ENCODE measurements around the gene CLCN2. TPM values are rescaled to one million over a fixed set of nuclear protein-coding genes. Genes with fewer than 3 reads are reported as not detected.
"Not testable (repeated sequence)": the region's sequence is repeated elsewhere in the genome, so short reads cannot be mapped to it uniquely, and the experiment has no call there.

Gene CLCN2
- total RNA-seq, 1 donor from 2014 or later, result 8.4 TPM

DNA sequence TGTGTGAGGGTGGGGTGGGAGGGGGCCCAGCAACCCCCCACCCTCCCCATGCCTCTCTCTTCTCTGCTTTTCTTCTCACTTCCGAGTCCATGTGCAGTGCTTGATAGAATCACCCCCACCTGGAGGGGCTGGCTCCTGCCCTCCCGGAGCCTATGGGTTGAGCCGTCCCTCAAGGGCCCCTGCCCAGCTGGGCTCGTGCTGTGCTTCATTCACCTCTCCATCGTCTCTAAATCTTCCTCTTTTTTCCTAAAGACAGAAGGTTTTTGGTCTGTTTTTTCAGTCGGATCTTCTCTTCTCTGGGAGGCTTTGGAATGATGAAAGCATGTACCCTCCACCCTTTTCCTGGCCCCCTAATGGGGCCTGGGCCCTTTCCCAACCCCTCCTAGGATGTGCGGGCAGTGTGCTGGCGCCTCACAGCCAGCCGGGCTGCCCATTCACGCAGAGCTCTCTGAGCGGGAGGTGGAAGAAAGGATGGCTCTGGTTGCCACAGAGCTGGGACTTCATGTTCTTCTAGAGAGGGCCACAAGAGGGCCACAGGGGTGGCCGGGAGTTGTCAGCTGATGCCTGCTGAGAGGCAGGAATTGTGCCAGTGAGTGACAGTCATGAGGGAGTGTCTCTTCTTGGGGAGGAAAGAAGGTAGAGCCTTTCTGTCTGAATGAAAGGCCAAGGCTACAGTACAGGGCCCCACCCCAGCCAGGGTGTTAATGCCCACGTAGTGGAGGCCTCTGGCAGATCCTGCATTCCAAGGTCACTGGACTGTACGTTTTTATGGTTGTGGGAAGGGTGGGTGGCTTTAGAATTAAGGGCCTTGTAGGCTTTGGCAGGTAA is 15.9 kb downstream of the CLCN2 start:
- DNase-seq, result peak; percentile 82

DNA sequence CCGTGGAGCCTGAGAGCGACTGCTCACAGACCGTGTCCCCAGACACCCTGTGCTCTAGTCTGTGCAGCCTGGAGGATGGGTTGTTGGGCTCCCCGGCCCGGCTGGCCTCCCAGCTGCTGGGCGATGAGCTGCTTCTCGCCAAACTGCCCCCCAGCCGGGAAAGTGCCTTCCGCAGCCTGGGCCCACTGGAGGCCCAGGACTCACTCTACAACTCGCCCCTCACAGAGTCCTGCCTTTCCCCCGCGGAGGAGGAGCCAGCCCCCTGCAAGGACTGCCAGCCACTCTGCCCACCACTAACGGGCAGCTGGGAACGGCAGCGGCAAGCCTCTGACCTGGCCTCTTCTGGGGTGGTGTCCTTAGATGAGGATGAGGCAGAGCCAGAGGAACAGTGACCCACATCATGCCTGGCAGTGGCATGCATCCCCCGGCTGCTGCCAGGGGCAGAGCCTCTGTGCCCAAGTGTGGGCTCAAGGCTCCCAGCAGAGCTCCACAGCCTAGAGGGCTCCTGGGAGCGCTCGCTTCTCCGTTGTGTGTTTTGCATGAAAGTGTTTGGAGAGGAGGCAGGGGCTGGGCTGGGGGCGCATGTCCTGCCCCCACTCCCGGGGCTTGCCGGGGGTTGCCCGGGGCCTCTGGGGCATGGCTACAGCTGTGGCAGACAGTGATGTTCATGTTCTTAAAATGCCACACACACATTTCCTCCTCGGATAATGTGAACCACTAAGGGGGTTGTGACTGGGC is 16.7 kb downstream of the CLCN2 start:
- no peak for DNase-seq

DNA sequence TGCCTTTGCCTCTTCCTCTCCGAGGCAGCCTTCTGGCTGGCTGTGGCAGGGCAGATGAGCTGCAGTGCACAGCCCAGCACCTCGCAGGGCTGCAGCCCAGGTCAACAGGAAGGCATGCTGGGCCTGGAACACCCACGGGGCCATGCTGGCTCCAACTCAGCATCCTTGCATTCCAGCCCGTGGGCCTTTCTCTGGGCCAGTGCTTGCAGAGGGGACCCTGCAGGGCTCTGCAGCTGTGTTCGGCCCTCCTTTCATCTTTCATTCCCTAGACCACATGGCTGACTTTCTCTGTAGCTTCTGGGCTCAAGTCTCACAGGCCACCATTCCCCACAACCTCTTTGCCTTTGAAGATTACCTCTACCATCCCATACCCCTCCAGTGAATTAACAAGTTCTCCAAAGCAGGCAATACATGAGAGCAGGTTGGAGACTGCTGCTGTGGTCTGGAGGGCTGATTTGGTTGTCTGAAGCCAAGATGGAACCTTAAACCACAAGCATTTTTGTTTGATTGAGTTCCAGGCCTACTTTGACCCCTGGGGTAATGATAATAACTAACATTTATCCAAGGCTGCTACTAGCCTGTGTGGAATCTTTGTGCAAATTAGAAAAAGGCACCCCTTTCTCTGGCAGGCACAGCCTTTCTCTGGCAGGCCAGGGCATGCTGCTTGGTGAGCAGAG is 18.1 kb downstream of the CLCN2 start:
- DNase-seq, result no peak

DNA sequence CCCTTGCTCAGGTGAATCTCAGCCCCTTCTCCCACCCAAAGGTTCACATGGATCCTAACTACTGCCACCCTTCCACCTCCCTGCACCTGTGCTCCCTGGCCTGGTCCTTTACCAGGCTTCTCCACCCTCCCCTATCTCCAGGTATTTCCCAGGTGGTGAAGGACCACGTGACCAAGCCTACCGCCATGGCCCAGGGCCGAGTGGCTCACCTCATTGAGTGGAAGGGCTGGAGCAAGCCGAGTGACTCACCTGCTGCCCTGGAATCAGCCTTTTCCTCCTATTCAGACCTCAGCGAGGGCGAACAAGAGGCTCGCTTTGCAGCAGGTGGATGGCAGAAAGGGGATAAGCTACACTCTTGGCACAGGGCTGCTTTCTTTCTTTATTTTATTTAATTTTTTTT is 19.5 kb downstream of the CLCN2 start:
- no peak for DNase-seq

DNA sequence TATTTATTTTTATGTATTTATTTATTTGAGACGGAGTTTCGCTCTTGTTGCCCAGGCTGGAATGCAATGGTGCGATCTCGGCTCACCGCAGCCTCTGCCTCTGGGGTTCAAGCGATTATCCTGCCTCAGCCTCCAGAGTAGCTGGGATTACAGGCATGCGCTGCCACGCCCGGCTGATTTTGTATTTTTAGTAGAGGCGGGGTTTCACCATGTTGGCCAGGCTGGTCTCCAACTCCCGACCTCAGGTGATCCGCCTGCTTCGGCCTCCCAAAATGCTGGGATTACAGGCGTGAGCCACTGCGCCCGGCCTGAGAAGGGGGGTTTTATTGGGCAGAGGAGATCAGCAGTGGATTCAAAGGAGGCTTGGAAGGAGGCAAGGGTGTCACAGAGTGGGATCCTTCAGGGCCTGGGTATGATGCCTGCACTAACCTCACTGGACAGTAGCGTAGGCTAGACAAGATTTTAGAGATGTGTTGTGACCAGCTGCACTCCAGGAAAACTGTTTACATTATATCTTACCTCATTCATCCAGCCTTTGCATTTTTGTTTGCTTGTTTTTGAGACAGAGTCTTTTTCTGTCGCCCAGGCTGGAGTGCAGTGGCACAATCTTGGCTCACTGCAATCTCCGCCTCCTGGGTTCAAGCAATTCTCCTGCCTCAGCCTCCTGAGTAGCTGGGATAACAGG is 21.8 kb downstream of the CLCN2 start:
- DNase-seq, result not testable (repeated sequence)

DNA sequence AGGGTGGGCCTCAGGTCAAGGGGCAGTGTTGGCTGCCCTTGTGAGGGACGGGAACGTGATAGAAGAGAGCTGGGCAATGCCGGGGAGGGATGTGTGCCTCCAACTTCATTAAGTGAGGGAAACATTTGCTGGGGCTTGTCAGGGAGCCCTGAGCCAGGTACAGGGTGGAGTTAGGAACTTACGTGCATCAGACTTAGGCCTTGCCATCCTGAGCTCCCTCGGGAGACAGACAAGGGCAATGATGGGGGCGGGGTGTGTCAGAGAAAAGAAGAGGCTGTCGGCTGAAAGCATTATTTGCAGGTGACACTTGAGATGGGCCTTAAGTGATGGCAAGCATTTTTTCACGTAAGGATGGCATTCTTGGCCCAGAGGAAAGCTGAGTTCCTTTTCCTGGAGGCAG is 22.4 kb downstream of the CLCN2 start:
- DNase-seq, result no peak

DNA sequence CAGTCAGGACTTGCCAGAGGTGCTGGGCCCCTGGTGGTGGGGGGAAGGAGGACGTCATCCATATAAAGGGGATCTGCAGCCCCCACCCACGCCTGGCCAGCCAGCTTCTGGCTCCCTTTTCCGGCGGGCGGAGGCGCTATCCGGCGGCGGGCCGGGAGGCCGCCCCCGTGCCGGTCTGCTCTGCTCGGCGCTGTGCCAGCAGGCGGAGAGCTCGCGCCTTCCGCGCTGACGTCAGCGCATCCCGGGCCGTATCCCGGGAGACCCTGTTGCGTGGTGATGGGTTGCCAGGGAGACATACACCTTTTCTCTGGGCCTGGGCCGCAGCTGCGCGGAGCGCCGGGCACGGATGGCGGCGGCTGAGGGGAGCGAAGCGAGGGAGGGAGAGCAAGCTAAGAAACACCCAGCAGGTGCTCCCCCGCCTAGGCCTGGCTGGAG is 22.9 kb downstream of the CLCN2 start:
- DNase-seq, result peak; percentile 87

DNA sequence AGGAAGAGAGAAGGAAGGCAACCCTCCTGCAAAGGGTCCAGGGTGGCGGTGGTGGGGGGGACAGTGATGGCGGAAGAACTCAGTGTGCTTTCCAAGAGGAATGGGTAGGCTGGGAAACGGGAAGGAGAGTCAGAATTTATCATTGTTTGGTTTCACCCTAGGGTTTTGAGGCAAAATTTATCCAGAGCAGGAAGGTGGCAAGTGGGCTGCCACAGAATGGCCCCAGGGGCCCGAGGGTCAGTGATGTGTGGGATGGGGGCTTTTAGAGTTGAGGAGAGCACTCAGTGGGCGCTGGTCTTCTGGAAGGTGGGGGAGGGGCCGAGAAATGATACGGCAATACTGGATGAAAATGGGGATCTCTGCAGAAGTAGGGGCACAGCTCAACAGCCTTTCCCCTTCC is 23.4 kb downstream of the CLCN2 start:
- no peak for DNase-seq

DNA sequence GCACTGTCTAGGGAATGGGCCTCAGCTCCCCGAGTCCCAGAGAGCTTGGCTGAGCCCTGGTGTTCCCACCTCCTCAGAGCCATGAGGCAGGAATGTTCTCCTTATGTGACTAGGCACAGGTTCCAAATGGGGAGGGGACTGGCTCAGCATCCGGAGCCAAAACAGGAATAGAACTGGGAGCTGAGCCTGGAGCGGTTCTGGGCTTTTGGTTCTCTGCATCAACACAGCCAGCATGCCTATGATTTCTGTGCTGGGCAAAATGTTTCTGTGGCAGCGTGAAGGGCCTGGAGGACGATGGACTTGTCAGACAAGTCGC is 24.0 kb downstream of the CLCN2 start, which contains the start of gene FAM131A:
FAM131A (plus strand) TSS at position 202 of the 316 bp plus-strand sequence; CDS start at position 233, 31 bp downstream.
- DNase-seq, result peak; percentile 72

DNA sequence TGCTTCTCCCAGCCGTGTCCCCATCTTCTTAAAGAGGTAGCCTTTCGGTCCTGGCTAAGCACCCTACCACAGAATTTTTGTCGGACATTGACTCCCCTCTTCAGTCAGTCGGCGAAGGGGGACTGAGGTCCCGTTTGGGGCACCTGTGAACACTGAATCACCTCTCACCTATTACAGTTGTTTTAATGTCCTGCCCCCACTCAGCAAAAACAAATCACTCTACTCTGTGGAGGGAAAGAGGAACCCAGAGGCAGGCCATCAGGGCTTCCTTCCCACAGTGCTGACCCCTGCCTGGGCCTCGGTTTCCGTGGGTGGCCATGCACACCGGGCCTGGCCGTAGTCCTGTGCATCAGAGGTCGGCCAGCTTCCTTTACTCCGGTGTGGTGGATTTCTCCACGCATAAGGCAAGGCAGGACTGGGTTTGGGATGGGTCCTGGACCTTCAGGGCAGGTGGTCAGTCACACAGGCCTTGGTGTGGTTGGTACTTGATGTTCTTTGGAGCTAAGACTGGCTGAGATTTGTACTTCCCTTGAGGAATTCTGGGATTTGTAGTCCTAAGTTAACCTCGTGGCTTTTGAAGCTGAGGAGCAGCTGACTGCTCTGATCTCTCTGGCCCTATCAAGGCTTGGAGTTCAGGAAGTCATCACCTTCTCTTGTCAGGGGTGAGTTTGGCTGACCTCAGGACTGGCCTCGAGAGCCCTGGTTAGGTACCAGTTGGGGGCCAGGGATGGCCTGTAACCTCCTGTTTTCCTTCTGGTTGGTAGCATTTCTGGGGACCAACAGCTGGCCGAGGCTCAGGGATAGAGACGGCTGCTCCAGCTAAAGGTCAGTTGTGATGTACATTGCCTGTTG is 24.6 kb downstream of the CLCN2 start:
- no peak for DNase-seq

DNA sequence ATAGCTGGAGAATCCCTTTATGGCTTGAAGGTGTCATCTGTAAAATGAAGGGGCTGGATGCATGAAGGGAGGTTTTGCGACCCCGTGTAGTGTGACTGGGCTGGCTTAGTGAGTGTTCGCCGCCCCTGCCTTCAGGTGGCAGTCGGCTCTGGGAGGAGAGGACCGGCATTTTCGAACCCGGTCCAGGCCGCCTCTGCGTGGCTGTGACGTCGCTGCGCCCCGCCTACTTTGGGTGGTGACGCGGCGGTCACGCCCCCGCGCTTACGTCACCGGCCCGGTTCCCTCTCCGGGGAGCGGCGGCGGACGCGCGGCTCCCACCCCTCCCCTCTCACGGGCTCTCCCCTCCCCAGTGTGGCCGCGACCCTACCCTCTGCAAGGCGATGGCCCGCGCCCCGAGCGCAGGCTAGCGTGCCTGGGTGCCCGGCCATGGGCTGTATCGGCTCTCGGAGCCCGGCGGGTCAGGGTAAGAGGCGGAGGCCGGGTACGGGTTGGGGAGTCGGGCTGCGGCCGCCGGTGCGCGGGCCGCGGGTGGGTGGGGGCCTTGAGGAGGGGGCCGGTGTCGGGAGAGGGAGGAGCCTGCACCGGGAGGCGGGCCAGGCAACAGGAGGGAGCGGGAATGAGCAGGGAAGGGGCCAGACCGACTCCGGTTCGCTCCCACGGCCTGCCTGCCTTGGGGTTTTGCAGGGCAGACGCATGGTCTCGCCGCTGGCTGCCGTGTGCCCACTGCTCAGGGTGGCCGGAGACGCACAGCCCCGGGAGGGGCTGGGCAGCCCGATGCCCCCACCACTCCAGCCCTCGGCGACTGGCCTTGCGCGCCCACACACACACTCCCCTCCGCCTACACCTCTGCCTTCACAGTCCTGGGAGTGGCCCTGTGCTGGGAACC is 25.5 kb downstream of the CLCN2 start:
- peak; percentile 79 for DNase-seq

DNA sequence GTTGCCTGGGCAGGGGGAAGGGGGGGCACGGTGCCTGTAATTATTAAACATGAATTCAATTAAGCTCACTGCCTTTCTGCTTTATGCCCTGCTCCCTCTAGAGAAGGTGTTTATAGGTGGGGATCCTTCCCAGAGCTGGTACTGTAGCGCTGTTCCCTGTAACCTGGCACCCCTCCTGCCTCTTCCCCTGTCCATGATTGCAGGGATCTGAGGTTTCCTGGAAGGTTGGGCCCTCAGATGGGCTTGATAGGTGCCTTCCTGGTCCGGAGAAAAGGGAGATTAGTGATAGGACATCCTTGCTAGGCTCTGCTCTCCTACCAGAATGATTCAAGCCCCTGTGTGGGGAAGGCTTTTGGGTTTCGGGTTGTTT is 26.1 kb downstream of the CLCN2 start:
- no peak for DNase-seq

DNA sequence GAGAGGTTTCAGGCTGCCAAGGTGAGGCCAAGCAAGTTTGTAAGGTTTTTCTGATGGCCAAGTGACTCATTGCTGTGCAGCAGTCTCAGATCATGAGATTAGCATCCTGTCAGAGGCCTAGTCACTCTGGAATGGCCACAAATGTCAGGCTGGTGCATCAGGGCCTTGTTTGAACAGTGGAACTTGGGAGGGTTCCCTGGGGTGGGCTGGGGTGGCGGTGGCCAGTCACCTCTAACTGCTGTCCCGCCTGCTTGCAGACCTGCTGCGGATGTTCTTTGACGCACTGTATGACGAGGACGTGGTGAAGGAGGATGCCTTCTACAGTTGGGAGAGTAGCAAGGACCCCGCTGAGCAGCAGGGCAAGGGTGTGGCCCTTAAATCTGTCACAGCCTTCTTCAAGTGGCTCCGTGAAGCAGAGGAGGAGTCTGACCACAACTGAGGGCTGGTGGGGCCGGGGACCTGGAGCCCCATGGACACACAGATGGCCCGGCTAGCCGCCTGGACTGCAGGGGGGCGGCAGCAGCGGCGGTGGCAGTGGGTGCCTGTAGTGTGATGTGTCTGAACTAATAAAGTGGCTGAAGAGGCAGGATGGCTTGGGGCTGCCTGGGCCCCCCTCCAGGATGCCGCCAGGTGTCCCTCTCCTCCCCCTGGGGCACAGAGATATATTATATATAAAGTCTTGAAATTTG is 26.8 kb downstream of the CLCN2 start:
- DNase-seq, result no peak

DNA sequence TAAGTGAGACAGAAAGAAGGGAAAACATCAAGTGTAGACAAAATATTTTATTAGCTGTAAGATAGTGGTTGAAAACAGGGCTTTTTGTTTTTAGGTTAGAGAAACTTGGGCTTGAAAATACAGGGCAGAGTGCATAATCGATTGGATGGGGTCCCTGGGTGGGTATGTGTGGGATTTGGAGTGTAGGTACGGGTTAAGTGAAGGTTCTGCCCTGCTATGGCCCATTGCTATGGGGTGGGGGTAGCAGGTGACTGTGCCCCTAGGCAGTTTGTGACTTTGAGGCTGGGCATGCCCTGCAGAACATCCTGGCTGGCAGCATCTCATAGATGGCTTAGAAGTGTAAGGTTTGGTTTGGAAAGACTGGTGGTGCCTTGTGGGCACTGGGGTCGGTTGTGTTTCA is 27.7 kb downstream of the CLCN2 start:
- DNase-seq, result no peak

DNA sequence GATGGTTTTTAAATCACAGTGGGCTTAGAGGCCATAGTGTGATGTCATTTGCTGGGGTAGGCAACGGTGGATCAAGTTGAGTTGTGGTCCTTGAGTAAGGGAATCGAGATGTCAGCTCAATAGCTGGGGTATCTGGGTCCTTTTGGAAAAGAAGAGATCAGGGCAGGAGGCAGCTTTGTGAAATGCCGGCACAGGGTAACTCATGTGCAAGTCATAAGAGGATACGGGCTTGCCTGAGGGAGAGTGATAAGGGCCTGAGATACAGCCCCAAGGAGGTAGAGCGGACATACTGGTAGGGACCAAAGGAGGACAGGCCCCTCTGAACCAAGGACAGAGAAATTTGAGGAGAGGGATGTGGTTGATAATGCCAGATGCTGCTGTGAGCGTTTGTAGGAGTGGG is 28.2 kb downstream of the CLCN2 start:
- no peak for DNase-seq

DNA sequence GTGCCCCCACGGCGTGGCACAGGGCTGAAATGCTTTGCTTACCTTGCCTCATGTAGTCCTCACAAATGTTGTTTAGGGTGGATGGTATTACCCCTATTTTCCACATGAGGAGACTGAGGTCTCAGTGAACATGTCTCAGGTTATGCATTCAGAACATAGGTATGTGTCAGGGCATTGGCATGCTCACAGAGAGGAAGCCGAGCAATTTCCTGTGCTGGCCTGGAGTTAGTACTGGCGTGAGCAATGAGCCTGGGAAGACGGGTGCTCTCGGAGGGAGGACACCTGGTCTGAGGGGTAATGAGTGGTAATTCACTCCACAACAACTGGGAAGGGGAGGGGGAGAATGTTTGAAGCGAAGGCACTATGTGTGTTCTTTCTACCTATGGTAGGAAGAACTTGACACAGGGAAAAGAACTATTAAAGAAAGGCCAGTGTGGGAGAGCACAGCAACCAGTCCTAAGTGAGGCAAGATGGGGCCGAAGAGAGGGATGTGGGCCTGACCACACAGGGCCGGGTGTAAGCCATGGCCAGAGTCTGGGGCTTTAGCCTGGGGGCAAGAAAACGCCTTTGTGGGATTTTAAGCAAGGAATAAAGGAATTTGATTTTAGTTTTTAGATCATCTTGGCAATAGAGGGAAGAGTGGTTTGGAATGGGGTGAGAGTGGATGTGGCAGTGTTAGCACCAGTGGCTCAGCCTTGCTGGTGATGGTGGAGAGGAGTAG is 28.9 kb downstream of the CLCN2 start:
- DNase-seq, result no peak

DNA sequence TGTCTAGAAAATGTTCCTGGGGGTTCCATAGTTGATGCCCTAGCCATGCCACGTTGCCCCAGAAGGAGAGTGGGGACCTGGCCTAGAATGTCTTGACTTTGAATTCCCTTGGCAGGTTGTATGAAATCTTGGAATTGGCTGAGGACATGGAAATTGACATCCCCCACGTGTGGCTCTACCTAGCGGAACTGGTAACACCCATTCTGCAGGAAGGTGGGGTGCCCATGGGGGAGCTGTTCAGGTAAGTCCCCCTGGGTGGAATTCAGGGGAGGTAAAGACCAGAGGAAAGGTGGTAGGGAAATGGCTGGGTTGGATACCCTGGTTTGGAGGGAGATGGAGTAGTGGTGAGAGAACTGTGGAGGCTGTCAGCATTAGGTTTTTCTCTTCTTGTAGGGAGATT is 32.9 kb downstream of the CLCN2 start:
- no peak for DNase-seq

DNA sequence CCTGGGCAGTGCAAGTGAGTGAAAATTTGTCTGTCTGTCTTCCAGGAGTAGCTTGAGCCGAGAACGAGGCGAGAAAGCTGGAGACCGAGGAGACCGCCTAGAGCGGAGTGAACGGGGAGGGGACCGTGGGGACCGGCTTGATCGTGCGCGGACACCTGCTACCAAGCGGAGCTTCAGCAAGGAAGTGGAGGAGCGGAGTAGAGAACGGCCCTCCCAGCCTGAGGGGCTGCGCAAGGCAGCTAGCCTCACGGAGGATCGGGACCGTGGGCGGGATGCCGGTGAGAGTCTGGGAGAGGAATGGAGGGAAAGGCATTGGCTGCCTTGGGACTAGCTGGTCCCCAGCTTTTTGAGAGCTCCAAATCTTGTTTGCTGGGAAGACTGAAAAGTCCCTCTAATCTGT is 34.2 kb downstream of the CLCN2 start:
- no peak for DNase-seq

DNA sequence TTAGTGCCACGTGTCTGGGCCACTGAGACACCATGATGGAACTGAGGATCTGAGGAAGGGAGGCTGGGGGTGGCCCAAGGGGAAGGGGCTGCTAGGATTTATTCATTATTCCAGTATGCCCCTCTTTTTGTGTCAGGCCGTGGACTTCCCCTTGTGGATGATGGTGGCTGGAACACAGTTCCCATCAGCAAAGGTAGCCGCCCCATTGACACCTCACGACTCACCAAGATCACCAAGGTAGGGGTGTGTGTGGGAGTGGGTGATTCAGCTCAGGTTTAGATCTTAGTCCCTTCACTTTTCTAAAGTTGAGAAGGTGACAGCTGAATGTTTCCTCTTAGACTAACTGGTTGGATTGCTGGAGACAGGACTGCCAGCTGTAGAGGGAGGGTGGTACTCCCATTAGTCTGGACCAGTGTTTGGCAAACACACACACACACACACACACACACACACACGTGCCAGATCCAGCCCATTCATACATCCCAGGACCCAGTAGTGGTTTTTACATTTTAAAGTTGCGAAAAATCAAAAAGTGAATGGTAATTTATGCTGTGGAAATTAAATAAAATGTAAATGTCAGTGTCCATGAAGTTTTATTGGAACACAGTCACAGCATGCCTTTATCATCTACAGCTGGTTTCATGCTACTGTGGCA is 35.6 kb downstream of the CLCN2 start:
- no peak for DNase-seq
